ENCODE data around the gene FOXL3.
"Not testable (repeated sequence)": the region's sequence is repeated elsewhere in the genome, so short reads cannot be mapped to it uniquely, and the experiment has no call there.

The FOXL3 gene
- 0 to 0.44 (median 0) reads per million in 17 experiments for total RNA-seq

- no peak for DNase-seq
Measured at GRCh38 chr7:289756-290553, at the start of gene FOXL3. Gene FOXL3, plus strand, starts transcription at chr7:290170. Its CDS starts 0 bp downstream, at chr7:290170.

- no peak for DNase-seq
Measured at GRCh38 chr7:240887-241421, 49.0 kb upstream of the FOXL3 start.

- DNase-seq, result no peak
Measured at GRCh38 chr7:241513-241912, 48.5 kb upstream of the FOXL3 start.

- DNase-seq, result not testable (repeated sequence)
Measured at GRCh38 chr7:242826-243579, 47.0 kb upstream of the FOXL3 start.

- not testable (repeated sequence) for DNase-seq
Measured at GRCh38 chr7:243580-243978, 46.4 kb upstream of the FOXL3 start.

GRCh38 chr7:244974-245373 is 45.0 kb upstream of the FOXL3 start:
- DNase-seq, result no peak

- DNase-seq, result no peak
Measured at GRCh38 chr7:245574-246295, 44.2 kb upstream of the FOXL3 start.

GRCh38 chr7:246451-246850 is 43.5 kb upstream of the FOXL3 start:
- no peak for DNase-seq

- no peak for DNase-seq
Measured at GRCh38 chr7:247181-247580, 42.8 kb upstream of the FOXL3 start.

- DNase-seq, result no peak
Measured at GRCh38 chr7:247636-248035, 42.3 kb upstream of the FOXL3 start.

GRCh38 chr7:248732-249435 is 41.1 kb upstream of the FOXL3 start:
- DNase-seq, result no peak

- no peak for DNase-seq
Measured at GRCh38 chr7:249989-250388, 40.0 kb upstream of the FOXL3 start.

- DNase-seq, result no peak
Measured at GRCh38 chr7:250523-250922, 39.4 kb upstream of the FOXL3 start.

GRCh38 chr7:251005-251404 is 39.0 kb upstream of the FOXL3 start:
- no peak for DNase-seq

- DNase-seq, result no peak
Measured at GRCh38 chr7:251446-252175, 38.4 kb upstream of the FOXL3 start.

- no peak for DNase-seq
Measured at GRCh38 chr7:252216-252965, 37.6 kb upstream of the FOXL3 start.

- no peak for DNase-seq
Measured at GRCh38 chr7:252981-253380, 37.0 kb upstream of the FOXL3 start.

- no peak for DNase-seq
Measured at GRCh38 chr7:253581-254336, 36.2 kb upstream of the FOXL3 start.

GRCh38 chr7:254337-255037 is 35.5 kb upstream of the FOXL3 start:
- no peak for DNase-seq
